ENCODE results near the gene CDH26. TPM values are rescaled to one million over a fixed set of nuclear protein-coding genes. Genes with fewer than 3 reads are reported as not detected.

CDH26 gene
- total and polyA plus RNA-seq, 2 of the 13 experiments (the other 11 are each of a cell fraction or from before 2014, with no cell fraction given) = 0.40 to 1.1 TPM

DNA sequence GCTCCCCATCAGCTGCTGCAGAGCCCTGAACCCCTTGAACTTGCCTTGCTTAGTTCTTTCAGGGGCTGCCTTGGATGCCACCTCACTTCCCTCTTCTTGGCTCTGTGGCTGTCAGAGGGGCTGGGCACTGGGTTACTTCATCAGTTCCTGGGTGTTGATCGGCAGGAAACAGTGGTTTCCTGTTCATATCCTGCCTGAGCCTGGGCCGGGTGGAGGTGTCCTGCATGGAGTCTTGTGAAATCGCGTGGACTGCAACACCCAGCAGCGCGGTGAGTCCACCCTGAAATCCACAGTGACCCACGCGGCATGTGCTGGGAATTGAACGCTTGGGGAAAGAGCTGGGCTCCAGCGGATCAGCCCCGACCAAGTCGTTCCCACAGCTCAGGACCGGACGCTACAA is 97.5 kb downstream of the CDH26 start:
- peaks cover 10% of the 10 kb centered on the region; the same call in 1 of the 2 replicates for H3K4me1 ChIP-seq (ENCODE audit: insufficient read depth, low read length)
- H2AFZ ChIP-seq (ENCODE audit: low read length) = no peak overlapping the region
- no peak overlapping the region for H3K9ac ChIP-seq (ENCODE audit: insufficient read depth, low read depth, low read length)
- BruUV-seq (replicated peaks) = no TSS peak
- H4K20me1 ChIP-seq (ENCODE audit: insufficient read depth, low read length) = no peaks in the 10 kb centered on the region
- no peaks in the 10 kb centered on the region for H3K36me3 ChIP-seq (replicated peaks in 1 of 2; ENCODE audit: control insufficient read depth in 1 of 2, insufficient read depth in 2 of 2, low read length in 2 of 2)
- CTCF ChIA-PET (ENCODE audit: low intra/inter-chr PET ratio, low total read pairs) = no interaction called here
- no peaks in the 10 kb centered on the region for H3K79me2 ChIP-seq (ENCODE audit: insufficient read depth, low read length)
- H3K4me3 ChIP-seq (replicated peaks in 1 of 3; ENCODE audit: insufficient read depth in 1 of 3, low read depth in 2 of 3, low read length in 3 of 3) = no peak overlapping the region
- no peaks in the 10 kb centered on the region for H3K9me3 ChIP-seq (ENCODE audit: low read length)
- DNase-seq (ENCODE audit: low spot score) (no peak), ATAC-seq (no peak), FAIRE-seq (no peak)
- POLR2A ChIA-PET = no interaction called here
- H3K4me2 ChIP-seq (ENCODE audit: low read depth, low read length) = no peak overlapping the region
- in situ Hi-C loops (cut with HindIII; ENCODE audit: extremely low pct_ligation_motif_present, low pct_unique_long_range_greater_than_20kb) = loop anchor here (10.0 to 25.0 kb wide), 2 partner anchors 1069 to 1832 kb away; no protein-coding TSS in a partner anchor
- no peak overlapping the region for H3K27ac ChIP-seq (ENCODE audit: extremely low read length, insufficient read depth, low read length)
- intact Hi-C loops (cut with micrococcal nuclease; ENCODE audit: unreplicated experiment) = no loop called here
- peaks cover 4 to 57% of the 10 kb centered on the region in 2 experiments; a peak in 3 of 5 replicates for H3K27me3 ChIP-seq (ENCODE audit: control insufficient read depth in 1 of 2, insufficient read depth in 2 of 2, low read length in 2 of 2)
- no peak for TF ChIP-seq SKI (IDR thresholded peaks at IDR 0.05; ENCODE audit: partially characterized antibody)
- TF ChIP-seq ZNF83 (CRISPR knock-in tag; IDR thresholded peaks at IDR 0.05; ENCODE audit: borderline replicate concordance) = no peak
- no peak for TF ChIP-seq THYN1 (CRISPR knock-in tag; IDR thresholded peaks at IDR 0.05; ENCODE audit: borderline replicate concordance, low read depth)
- TF ChIP-seq, protein P1, sequence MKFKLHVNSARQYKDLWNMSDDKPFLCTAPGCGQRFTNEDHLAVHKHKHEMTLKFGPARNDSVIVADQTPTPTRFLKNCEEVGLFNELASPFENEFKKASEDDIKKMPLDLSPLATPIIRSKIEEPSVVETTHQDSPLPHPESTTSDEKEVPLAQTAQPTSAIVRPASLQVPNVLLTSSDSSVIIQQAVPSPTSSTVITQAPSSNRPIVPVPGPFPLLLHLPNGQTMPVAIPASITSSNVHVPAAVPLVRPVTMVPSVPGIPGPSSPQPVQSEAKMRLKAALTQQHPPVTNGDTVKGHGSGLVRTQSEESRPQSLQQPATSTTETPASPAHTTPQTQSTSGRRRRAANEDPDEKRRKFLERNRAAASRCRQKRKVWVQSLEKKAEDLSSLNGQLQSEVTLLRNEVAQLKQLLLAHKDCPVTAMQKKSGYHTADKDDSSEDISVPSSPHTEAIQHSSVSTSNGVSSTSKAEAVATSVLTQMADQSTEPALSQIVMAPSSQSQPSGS (CRISPR knock-in tag; IDR thresholded peaks at IDR 0.05) = no peak
- TF ChIP-seq MED1 (CRISPR knock-in tag; IDR thresholded peaks at IDR 0.05) = no peak
- 7% methylated on average over 12 of the region's 14 CpGs for WGBS (ENCODE audit: low lambda C conversion rate)

All from HepG2 (cell line).